ENCODE data around the gene DNAJC5G. TPM values are rescaled to one million over a fixed set of nuclear protein-coding genes. Genes with fewer than 3 reads are reported as not detected.
"Not testable (repeated sequence)": the region's sequence is repeated elsewhere in the genome, so short reads cannot be mapped to it uniquely, and the experiment has no call there.

The DNAJC5G gene
- total and polyA plus RNA-seq, 7 donors: 0.71 to 1.7 TPM; not detected in 5

DNA sequence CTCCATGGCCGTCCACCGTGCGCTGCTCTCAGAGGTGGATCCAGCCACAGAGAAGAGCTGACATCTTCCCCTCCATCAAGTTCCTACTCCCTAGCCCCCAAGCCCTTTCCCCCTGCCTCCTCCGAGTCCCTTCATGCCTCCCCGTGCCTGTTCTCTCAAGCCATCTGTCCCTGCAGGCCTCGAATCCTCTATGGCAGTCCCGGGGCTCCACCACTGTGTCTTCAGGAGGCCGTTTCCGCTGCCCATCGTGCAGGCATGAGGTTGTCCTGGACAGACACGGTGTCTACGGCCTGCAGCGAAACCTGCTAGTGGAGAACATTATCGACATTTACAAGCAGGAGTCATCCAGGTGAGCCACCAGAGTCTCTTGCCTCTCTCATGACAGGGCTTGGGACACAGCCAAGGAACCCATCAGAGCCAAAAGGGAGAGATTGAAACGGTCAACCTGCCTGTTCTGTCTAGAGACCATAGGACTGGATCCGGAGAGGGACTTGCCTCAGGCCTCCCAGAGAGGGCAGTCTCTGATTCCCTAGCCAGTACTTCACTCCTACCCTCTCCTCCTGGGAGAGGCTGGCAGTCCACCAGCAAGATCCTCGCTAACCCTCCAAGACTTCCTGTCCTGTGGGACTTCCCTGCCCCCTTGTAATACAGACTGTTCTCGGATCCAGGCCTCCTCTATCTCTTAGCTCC lies 23.3 kb downstream of the DNAJC5G start:
- no peaks in the 10 kb centered on the region for H3K36me3 ChIP-seq
- no peak overlapping the region for H3K4me3 ChIP-seq
- H3K9me3 ChIP-seq: no peaks in the 10 kb centered on the region
- no peak for DNase-seq
- intact Hi-C loops (cut with DNase I): no loop called here
- peaks cover 0 to 4% (median 0%) of the 10 kb centered on the region in 4 donors for H3K4me1 ChIP-seq
- peaks cover 0 to 8% (median 0%) of the 10 kb centered on the region in 3 donors for H3K27me3 ChIP-seq
- no peak overlapping the region for H3K27ac ChIP-seq
- WGBS, 2 donors: 80 to 89% methylated on average over 18 of the region's 18 CpGs
- TF ChIP-seq EP300 (IDR thresholded peaks at IDR 0.05) (no peak), POLR2A (IDR thresholded peaks at IDR 0.05) (no peak), POLR2AphosphoS5 (IDR thresholded peaks at IDR 0.05) (no peak)
- TF ChIP-seq, protein P1, sequence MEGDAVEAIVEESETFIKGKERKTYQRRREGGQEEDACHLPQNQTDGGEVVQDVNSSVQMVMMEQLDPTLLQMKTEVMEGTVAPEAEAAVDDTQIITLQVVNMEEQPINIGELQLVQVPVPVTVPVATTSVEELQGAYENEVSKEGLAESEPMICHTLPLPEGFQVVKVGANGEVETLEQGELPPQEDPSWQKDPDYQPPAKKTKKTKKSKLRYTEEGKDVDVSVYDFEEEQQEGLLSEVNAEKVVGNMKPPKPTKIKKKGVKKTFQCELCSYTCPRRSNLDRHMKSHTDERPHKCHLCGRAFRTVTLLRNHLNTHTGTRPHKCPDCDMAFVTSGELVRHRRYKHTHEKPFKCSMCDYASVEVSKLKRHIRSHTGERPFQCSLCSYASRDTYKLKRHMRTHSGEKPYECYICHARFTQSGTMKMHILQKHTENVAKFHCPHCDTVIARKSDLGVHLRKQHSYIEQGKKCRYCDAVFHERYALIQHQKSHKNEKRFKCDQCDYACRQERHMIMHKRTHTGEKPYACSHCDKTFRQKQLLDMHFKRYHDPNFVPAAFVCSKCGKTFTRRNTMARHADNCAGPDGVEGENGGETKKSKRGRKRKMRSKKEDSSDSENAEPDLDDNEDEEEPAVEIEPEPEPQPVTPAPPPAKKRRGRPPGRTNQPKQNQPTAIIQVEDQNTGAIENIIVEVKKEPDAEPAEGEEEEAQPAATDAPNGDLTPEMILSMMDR (IDR thresholded peaks at IDR 0.05): no peak

DNA sequence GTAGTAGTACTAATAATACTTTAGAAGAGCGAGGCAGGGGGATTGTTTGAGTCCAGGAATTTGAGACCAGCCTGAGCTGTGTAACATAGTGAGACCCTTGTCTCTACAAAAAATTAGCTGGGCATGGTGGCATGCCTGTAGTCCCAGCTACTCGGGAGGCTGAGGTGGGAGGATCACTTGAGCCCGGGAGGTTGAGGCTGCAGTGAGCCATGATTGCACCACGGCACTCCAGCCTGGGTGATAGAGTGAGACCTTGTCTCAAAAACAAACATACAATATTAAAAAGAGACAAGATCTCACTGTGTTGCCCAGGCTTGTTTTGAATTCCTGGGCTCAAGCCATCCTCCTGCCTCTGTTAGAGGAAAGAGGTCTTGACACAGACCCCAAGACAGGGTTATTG lies 25.4 kb downstream of the DNAJC5G start:
- intact Hi-C loops (cut with DNase I): not testable (repeated sequence)
- WGBS, 2 donors: 74 to 88% methylated on average over 4 of the region's 4 CpGs

DNA sequence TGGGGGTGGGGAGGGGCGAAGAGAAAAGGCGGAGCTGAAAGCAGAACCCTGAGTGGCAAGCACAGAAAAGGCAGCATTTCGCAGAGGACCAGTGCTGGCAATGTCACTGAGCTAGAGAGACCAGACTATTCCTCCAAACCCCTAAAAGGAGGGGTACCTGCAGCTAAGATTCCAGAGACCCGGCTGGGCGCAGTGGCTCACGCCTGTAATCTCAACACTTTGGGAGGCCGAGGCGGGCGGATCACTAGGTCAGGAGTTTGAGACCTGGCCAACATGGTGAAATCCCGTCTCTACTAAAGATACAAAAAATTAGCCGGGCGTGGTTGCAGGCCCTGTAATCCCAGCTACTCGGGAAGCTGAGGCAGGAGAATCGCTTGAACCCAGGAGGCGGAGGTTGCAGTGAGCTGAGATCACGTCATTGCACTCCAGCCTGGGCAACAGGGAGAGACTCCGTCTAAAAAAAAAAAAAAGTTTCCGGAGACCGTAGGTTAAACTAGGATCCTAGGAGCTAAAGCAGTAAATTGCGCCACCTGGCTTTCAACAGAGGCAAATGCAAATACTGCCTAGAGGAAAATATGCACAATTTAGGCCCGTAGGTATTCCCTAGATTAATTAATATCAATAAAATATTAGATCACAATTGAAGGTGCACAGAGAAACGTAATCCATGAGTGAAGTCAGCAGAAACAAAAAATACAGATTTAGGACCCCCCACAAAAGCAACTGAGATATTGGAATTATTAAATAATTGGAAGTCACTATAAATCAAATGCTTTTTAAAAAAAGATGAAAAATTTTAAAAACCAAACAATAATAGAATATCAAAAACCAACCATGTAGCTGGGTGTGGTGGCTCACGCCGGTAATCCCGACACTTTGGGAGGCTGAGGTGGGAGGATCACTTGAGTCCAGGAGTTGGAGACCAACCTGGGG lies 28.1 kb downstream of the DNAJC5G start:
- Histone ChIP-seq H3K27me3 (peaks cover 26 to 42% (median 39%) of the 10 kb centered on the region in 3 donors), H3K36me3 (no peaks in the 10 kb centered on the region), H3K4me1 (peaks cover 0 to 28% (median 22%) of the 10 kb centered on the region in 4 donors), H3K4me3 (peak overlapping the region; percentile 6 to 27 (median 24)), H3K27ac (no peak overlapping the region), H3K9me3 (no peaks in the 10 kb centered on the region)
- WGBS, 2 donors: 12 to 30% methylated on average over 25 of the region's 25 CpGs
- no peak for TF ChIP-seq POLR2A (IDR thresholded peaks at IDR 0.05)
- TF ChIP-seq POLR2AphosphoS5 (IDR thresholded peaks at IDR 0.05): no peak
- TF ChIP-seq EP300 (IDR thresholded peaks at IDR 0.05): no peak
- TF ChIP-seq, protein P1 (IDR thresholded peaks at IDR 0.05): peak; percentile 39 to 83 (median 70)
- intact Hi-C loops (cut with DNase I): no loop called here
- no peak for DNase-seq

More for the DNA sequence above, 25.4 kb downstream of the DNAJC5G start:
- H3K36me3 ChIP-seq, DNase-seq, H3K4me1 ChIP-seq, H3K27ac ChIP-seq, H3K9me3 ChIP-seq, H3K4me3 ChIP-seq: not testable (repeated sequence)
- H3K27me3 ChIP-seq: peaks cover under 1 to 18% (median 11%) of the 10 kb centered on the region in 3 donors

DNA sequence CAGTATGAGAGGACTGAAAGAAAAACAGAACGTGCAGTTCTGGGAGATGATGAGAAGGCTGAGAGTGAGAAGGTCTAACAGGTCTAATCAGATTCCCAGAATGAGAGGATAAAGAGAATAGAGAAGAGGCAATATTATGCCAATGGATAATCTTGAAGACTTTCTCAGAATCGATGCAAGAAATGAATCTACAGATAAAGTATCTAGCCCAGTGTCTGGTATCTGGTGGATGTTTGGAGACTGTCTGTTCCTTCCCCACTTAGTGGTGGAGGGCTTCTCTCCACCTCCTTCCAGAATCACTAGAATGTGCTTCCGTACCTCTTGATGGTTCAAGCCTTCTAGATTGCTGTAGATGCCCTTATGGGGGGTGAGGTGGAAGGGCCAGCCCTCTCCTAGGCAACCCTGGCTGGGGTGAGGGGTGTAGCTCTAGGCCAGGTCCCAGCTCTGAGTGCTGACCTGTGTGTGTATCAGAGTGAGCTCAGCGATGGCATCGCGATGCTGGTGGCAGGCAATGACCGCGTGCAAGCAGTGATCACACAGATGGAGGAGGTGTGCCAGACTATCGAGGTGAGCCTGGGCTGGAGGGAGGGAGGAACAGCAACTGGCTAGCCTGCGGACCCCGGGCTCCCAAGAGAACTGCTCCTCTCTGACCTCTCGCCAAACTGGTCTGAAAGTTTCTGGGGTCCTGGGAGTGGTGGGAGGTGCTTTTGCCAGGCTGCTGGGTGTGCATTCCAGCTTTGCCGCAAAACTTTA lies 29.4 kb downstream of the DNAJC5G start:
- WGBS, 2 donors: 86 to 91% methylated on average over 13 of the region's 13 CpGs
- Histone ChIP-seq H3K4me1 (peaks cover 0 to 28% (median 23%) of the 10 kb centered on the region in 4 donors), H3K36me3 (peaks cover 0 to 5% (median 2%) of the 10 kb centered on the region in 4 donors), H3K4me3 (no peak overlapping the region), H3K9me3 (no peaks in the 10 kb centered on the region), H3K27me3 (peaks cover 28 to 55% (median 46%) of the 10 kb centered on the region in 3 donors), H3K27ac (no peak overlapping the region)
- intact Hi-C loops (cut with DNase I): no loop called here
- DNase-seq: no peak
- TF ChIP-seq EP300 (IDR thresholded peaks at IDR 0.05) (no peak), POLR2A (IDR thresholded peaks at IDR 0.05) (no peak), POLR2AphosphoS5 (IDR thresholded peaks at IDR 0.05) (no peak)
- TF ChIP-seq, protein P1 (IDR thresholded peaks at IDR 0.05): no peak
